ENCODE data around the gene NCAN.

GRCh38 chr19:19213426-19214158 is 1.8 kb downstream of the NCAN start:
- TF ChIP-seq CTCF (IDR thresholded peaks at IDR 0.05; ENCODE audit: poor library complexity) (no peak), EZH2phosphoT487 (IDR thresholded peaks at IDR 0.05; ENCODE audit: low read depth, severe bottlenecking, unreplicated experiment) (no peak), EZH2 (IDR thresholded peaks at IDR 0.05; ENCODE audit: borderline replicate concordance) (no peak)
